Thoracic aorta (tissue), 2 donors: ENCODE results near the gene KLHL41. TPM values are rescaled to one million over a fixed set of nuclear protein-coding genes. Genes with fewer than 3 reads are reported as not detected.
"Not testable (repeated sequence)": the region's sequence is repeated elsewhere in the genome, so short reads cannot be mapped to it uniquely, and the experiment has no call there.

Source experiments
- ATAC-seq: fragments of 150-250 bp; one replicate; pipeline ENCODE4 v1.8.0; 2017; ENCODE audit warnings: low read depth; ENCODE audit not compliant: insufficient number of reproducible peaks, low FRiP score
- DNase-seq: peaks from one replicate; pipeline ENCODE4 v3.0.0-alpha.2; 2020; ENCODE audit warnings: low spot score
- H3K27ac ChIP-seq, 2 donors: fragments of 200-600 bp; sonication (generic); 1 replicate in 1 of 2; 2 replicates in 1 of 2; pipeline ENCODE4 v1.5.1; 2016; ENCODE audit warnings: mild to moderate bottlenecking in 2 of 2, moderate library complexity in 2 of 2
- H3K27me3 ChIP-seq: fragments of 200-600 bp; sonication (generic); replicated peaks from 2 replicates; pipeline ENCODE4 v1.6.0; 2016; ENCODE audit warnings: mild to moderate bottlenecking; ENCODE audit not compliant: insufficient read depth
- H3K36me3 ChIP-seq: fragments of 200-600 bp; sonication (generic); one replicate; pipeline ENCODE4 v1.5.1; 2016
- H3K4me1 ChIP-seq, 2 donors: fragments of 200-600 bp; sonication (generic); 1 replicate in 1 of 2; 2 replicates in 1 of 2; pipeline versions ENCODE4 v1.5.1 to v1.6.0; 2016; ENCODE audit warnings: low read depth in 2 of 2, mild to moderate bottlenecking in 1 of 2; ENCODE audit not compliant: control insufficient read depth in 1 of 2
- H3K4me3 ChIP-seq: fragments of 200-600 bp; sonication (generic); 2 replicates; pipeline ENCODE4 v1.5.1; 2016; ENCODE audit warnings: mild to moderate bottlenecking
- H3K9me3 ChIP-seq: fragments of 200-600 bp; sonication (generic); 2 replicates; pipeline ENCODE4 v1.5.1; 2016
- CTCF ChIP-seq: fragments of 200-600 bp; sonication (generic); IDR thresholded peaks from one replicate; pipeline ENCODE4 v1.5.1; 2019; ENCODE audit warnings: antibody characterized with exemption
- total RNA-seq, 2 donors: library from RNA; depleted of rRNA; stranded (reverse); fragments of >200 nt; gene quantifications; one replicate each; pipeline versions ENCODE4 v1.1.0 to v1.2.3, GENCODE V29; 2016

Gene KLHL41
- total RNA-seq, 2 donors from 2014 or later, result 0.28 to 1.2 TPM

GRCh38 chr2:169525434-169525833 is 15.9 kb downstream of the KLHL41 start:
- H3K36me3 ChIP-seq, result peaks cover 2% of the 10 kb centered on the region
- ATAC-seq (no peak), DNase-seq (no peak)
- H3K9me3 ChIP-seq, result no peaks in the 10 kb centered on the region
- H3K27me3 ChIP-seq, result no peaks in the 10 kb centered on the region
- no peak overlapping the region for H3K27ac ChIP-seq
- TF ChIP-seq CTCF, result no peak
- H3K4me1 ChIP-seq, result no peaks in the 10 kb centered on the region
- no peak overlapping the region for H3K4me3 ChIP-seq

GRCh38 chr2:169526451-169526850 is 16.9 kb downstream of the KLHL41 start:
- Histone ChIP-seq H3K4me3 (no peak overlapping the region), H3K4me1 (no peaks in the 10 kb centered on the region), H3K27ac (no peak overlapping the region), H3K36me3 (peaks cover 2% of the 10 kb centered on the region), H3K9me3 (no peaks in the 10 kb centered on the region), H3K27me3 (no peaks in the 10 kb centered on the region)
- DNase-seq (no peak), ATAC-seq (no peak)
- no peak for TF ChIP-seq CTCF

- no peaks in the 10 kb centered on the region for H3K9me3 ChIP-seq
- H3K4me3 ChIP-seq, result no peak overlapping the region
- H3K27ac ChIP-seq, result no peak overlapping the region
- ATAC-seq, result no peak
- no peak for DNase-seq
- TF ChIP-seq CTCF, result peak; percentile 76
- peaks cover 2% of the 10 kb centered on the region for H3K36me3 ChIP-seq
- no peaks in the 10 kb centered on the region for H3K4me1 ChIP-seq
- H3K27me3 ChIP-seq, result no peaks in the 10 kb centered on the region
These were observed 18.8 kb downstream of the KLHL41 start for GRCh38 chr2:169528271-169528701.

GRCh38 chr2:169539460-169539859 is 30.0 kb downstream of the KLHL41 start:
- H3K4me1 ChIP-seq, H3K4me3 ChIP-seq, H3K36me3 ChIP-seq, ATAC-seq, H3K9me3 ChIP-seq, DNase-seq, H3K27me3 ChIP-seq, H3K27ac ChIP-seq: not testable (repeated sequence)

GRCh38 chr2:169540146-169540545 is 30.6 kb downstream of the KLHL41 start:
- no peaks in the 10 kb centered on the region for H3K4me1 ChIP-seq
- no peaks in the 10 kb centered on the region for H3K27me3 ChIP-seq
- no peak overlapping the region for H3K4me3 ChIP-seq
- no peaks in the 10 kb centered on the region for H3K9me3 ChIP-seq
- ATAC-seq (no peak), DNase-seq (no peak)
- no peak for TF ChIP-seq CTCF
- peaks cover 8% of the 10 kb centered on the region for H3K36me3 ChIP-seq
- H3K27ac ChIP-seq, result no peak overlapping the region

GRCh38 chr2:169542433-169542832 is 32.9 kb downstream of the KLHL41 start:
- H3K27ac ChIP-seq, result no peak overlapping the region
- H3K4me3 ChIP-seq, result no peak overlapping the region
- ATAC-seq (no peak), DNase-seq (no peak)
- no peaks in the 10 kb centered on the region for H3K4me1 ChIP-seq
- TF ChIP-seq CTCF, result no peak
- no peaks in the 10 kb centered on the region for H3K9me3 ChIP-seq
- H3K27me3 ChIP-seq, result no peaks in the 10 kb centered on the region
- peaks cover 7% of the 10 kb centered on the region for H3K36me3 ChIP-seq
